Adrenal gland (tissue), 12 donors: Measurements from ENCODE around the gene ITGA1. TPM values are rescaled to one million over a fixed set of nuclear protein-coding genes. Genes with fewer than 3 reads are reported as not detected.

ENCODE experiments used
- DNase-seq, 7 donors: peaks; one replicate each; pipeline ENCODE4 v3.0.0-alpha.2; 2019 to 2020
- H3K27ac ChIP-seq, 5 donors: fragments of 200-600 bp; sonication (generic) in 4 of 5; 1 replicate in 3 of 5; 2 replicates in 2 of 5; pipeline versions ENCODE4 v1.5.1 to v1.8.0; 2016 to 2020; ENCODE audit warnings: mild to moderate bottlenecking in 1 of 5
- H3K27me3 ChIP-seq: fragments of 200-600 bp; 2 replicates; pipeline ENCODE4 v1.8.0; 2021
- H3K36me3 ChIP-seq, 2 donors: fragments of 200-600 bp; replicated peaks in 1 of 2; 1 replicate in 1 of 2; 2 replicates in 1 of 2; pipeline versions ENCODE4 v1.5.1 to v1.8.0; 2018 to 2022
- H3K4me1 ChIP-seq, 2 donors: fragments of 200-600 bp; replicated peaks in 1 of 2; 1 replicate in 1 of 2; 2 replicates in 1 of 2; pipeline versions ENCODE4 v1.5.1 to v1.8.0; 2018 to 2021
- H3K4me3 ChIP-seq, 4 donors: fragments of 200-600 bp; sonication (generic) in 3 of 4; one replicate each; pipeline ENCODE4 v1.5.1; 2016 to 2018
- H3K9me3 ChIP-seq, 3 donors: fragments of 200-600 bp; sonication (generic) in 1 of 3; replicated peaks in 1 of 3; 1 replicate in 2 of 3; 2 replicates in 1 of 3; pipeline versions ENCODE4 v1.5.1 to v1.8.0; 2016 to 2021
- CTCF ChIP-seq, 6 experiments: fragments of 450-650 bp in 4 of 6; fragments of 200-600 bp in 2 of 6; sonication (generic) in 1 of 6; IDR thresholded peaks; 1 replicate in 5 of 6; 2 replicates in 1 of 6; pipeline versions ENCODE4 v1.5.1 to v1.8.0; 2016 to 2021; ENCODE audit warnings: antibody characterized with exemption in 6 of 6, mild to moderate bottlenecking in 2 of 6, moderate library complexity in 1 of 6
- POLR2A ChIP-seq, 2 donors: fragments of 450-650 bp; IDR thresholded peaks; one replicate each; pipeline ENCODE4 v1.6.1; 2017; ENCODE audit warnings: antibody characterized with exemption in 2 of 2, mild to moderate bottlenecking in 2 of 2, moderate library complexity in 1 of 2
- WGBS, 4 donors: extraction: QIAGEN DNeasy Blood & Tissue Kit in 2 of 4; methylation state at CpG; one replicate each; pipeline versions ENCODE4 v1.1.5 to v1.1.7; 2013 to 2017; 5-methylcytosine and 5-hydroxymethylcytosine counted together
- intact Hi-C, 2 donors: fragments of 100-400 bp; cut with DNase I; formaldehyde crosslinking; loops; one replicate each; pipeline versions ENCODE4 v1.14.1 to v1.15.0; 2022 to 2023
- polyA plus RNA-seq, 3 donors: library from polyadenylated mRNA; stranded (reverse); fragments of 200-250 nt in 2 of 3; fragments of 350-450 nt in 1 of 3; fragmentation: Illumina TruSeq in 1 of 3; extraction: RNeasy Lipid Tissue Mini Kit (QIAGEN cat#74804) in 1 of 3; gene quantifications; one replicate each; pipeline ENCODE4 v1.2.3, GENCODE V29; 2013 to 2014
- total RNA-seq, 9 donors: library from RNA; depleted of rRNA in 4 of 9; stranded (reverse); fragments of >200 nt in 4 of 9; fragments of 120-200 nt in 1 of 9; fragmentation: NEBNext Ultra II Directional in 1 of 9; extraction: Animal tissue kit (Norgen Biotek cat#: 25700) in 1 of 9; gene quantifications; one replicate each; pipeline versions ENCODE4 v1.1.0 to v1.2.4, GENCODE V29; 2013 to 2023
- donor health status: healthy with polysubstance abuse.
- donor health status: Bipolar disorder and iron deficiency.
- donor health status: DM: yes; HTN: yes; CAD: no.
- donor health status: DM: no; HTN: no; CAD: no.
- donor health status: DM: no; HTN: no; CAD: no.
- donor health status: DM: yes; HTN: yes; CAD: no.

ITGA1 gene
- total and polyA plus RNA-seq, 12 donors, result 30.0 to 371 (median 149) TPM

- intact Hi-C loops, result no loop called here
- Histone ChIP-seq H3K27me3 (no peaks in the 10 kb centered on the region), H3K4me1 (peaks cover 32 to 93% of the 10 kb centered on the region in 2 donors), H3K27ac (peak overlapping the region in 2 of 5 donors; percentile 27 to 42), H3K36me3 (peaks cover 0 to 8% of the 10 kb centered on the region in 2 donors), H3K9me3 (no peaks in the 10 kb centered on the region), H3K4me3 (peak overlapping the region in 1 of 4 donors; percentile 74)
- TF ChIP-seq CTCF (IDR thresholded peaks at IDR 0.05), result no peak
- TF ChIP-seq POLR2A (IDR thresholded peaks at IDR 0.05), result no peak
- 71 to 81% (median 78%) methylated on average over 2 of the region's 2 CpGs for WGBS, 4 donors
- no peak for DNase-seq
Measured at GRCh38 chr5:52805615-52806014, 17.9 kb downstream of the ITGA1 start.

- intact Hi-C loops, result no loop called here
- peaks cover 32 to 93% of the 10 kb centered on the region in 2 donors for H3K4me1 ChIP-seq
- peak overlapping the region in 2 of 5 donors; percentile 24 to 28 for H3K27ac ChIP-seq
- H3K36me3 ChIP-seq, result peaks cover 0 to 1% of the 10 kb centered on the region in 2 donors
- no peak for TF ChIP-seq CTCF (IDR thresholded peaks at IDR 0.05)
- no peak for TF ChIP-seq POLR2A (IDR thresholded peaks at IDR 0.05)
- no peaks in the 10 kb centered on the region for H3K27me3 ChIP-seq
- no peak for DNase-seq
- no peaks in the 10 kb centered on the region for H3K9me3 ChIP-seq
- no peak overlapping the region for H3K4me3 ChIP-seq
Measured at GRCh38 chr5:52807037-52807436, 19.3 kb downstream of the ITGA1 start.

- TF ChIP-seq POLR2A (IDR thresholded peaks at IDR 0.05) (no peak), CTCF (IDR thresholded peaks at IDR 0.05) (no peak)
- Histone ChIP-seq H3K27me3 (no peaks in the 10 kb centered on the region), H3K36me3 (no peaks in the 10 kb centered on the region), H3K9me3 (no peaks in the 10 kb centered on the region), H3K4me3 (no peak overlapping the region), H3K4me1 (peaks cover 26 to 86% of the 10 kb centered on the region in 2 donors), H3K27ac (peak overlapping the region in 2 of 5 donors; percentile 28 to 47)
- intact Hi-C loops, result no loop called here
- DNase-seq, result no peak
Measured at GRCh38 chr5:52807723-52808122, 20.0 kb downstream of the ITGA1 start.

- 58 to 70% (median 64%) methylated on average over 2 of the region's 2 CpGs for WGBS, 4 donors
- no peak for DNase-seq
- Histone ChIP-seq H3K9me3 (no peaks in the 10 kb centered on the region), H3K36me3 (no peaks in the 10 kb centered on the region), H3K4me1 (peaks cover 26 to 85% of the 10 kb centered on the region in 2 donors), H3K27ac (peak overlapping the region in 4 of 5 donors; percentile 8 to 67 (median 44)), H3K4me3 (no peak overlapping the region), H3K27me3 (no peaks in the 10 kb centered on the region)
- TF ChIP-seq POLR2A (IDR thresholded peaks at IDR 0.05) (no peak), CTCF (IDR thresholded peaks at IDR 0.05) (no peak)
- intact Hi-C loops, result no loop called here
Measured at GRCh38 chr5:52808316-52808901, 20.7 kb downstream of the ITGA1 start.
